SK-N-SH (cell line): ENCODE measurements around the gene WDR35. TPM values are rescaled to one million over a fixed set of nuclear protein-coding genes. Genes with fewer than 3 reads are reported as not detected.

Experiments used
- CTCF ChIA-PET: fragments of 300-600, 350-600 bp; formaldehyde crosslinking; extraction: SDS; loops from one replicate; lab custom pipeline; 2021; lab: Yijun Ruan, JAX
- POLR2A ChIA-PET: fragments of 350-600 bp; sonication (Branson Sonifier 250); formaldehyde crosslinking; extraction: SDS; loops from one replicate; lab custom pipeline; 2020; ENCODE audit warnings: antibody characterized with exemption, inconsistent platforms; lab: Yijun Ruan, JAX
- DNase-seq: peaks from one replicate; pipeline ENCODE4 v3.0.0; 2012
- H2AFZ ChIP-seq: fragments of 200-600 bp; sonication (generic); 2 replicates; pipeline ENCODE4 v1.8.1; 2016; ENCODE audit warnings: antibody characterized with exemption, mild to moderate bottlenecking, low read depth
- H3F3A ChIP-seq: fragments of 200-600 bp; sonication (generic); replicated peaks from 2 replicates; pipeline ENCODE3; 2016; ENCODE audit warnings: antibody characterized with exemption, mild to moderate bottlenecking; ENCODE audit not compliant: insufficient read depth
- H3K27ac ChIP-seq, 2 experiments: fragments of 200-500 bp in 1 of 2; fragments of 200-600 bp in 1 of 2; sonication (Bioruptor generic) in 1 of 2; sonication (generic), shearing (Covaris generic) in 1 of 2; 2 replicates each; pipeline versions ENCODE4 v1.5.1 to v1.6.1; 2014 to 2016; ENCODE audit warnings: low read depth in 2 of 2, inconsistent platforms in 1 of 2, low read length in 1 of 2, mild to moderate bottlenecking in 1 of 2, mixed read lengths in 1 of 2
- H3K27me3 ChIP-seq: fragments of 200-600 bp; sonication (generic), shearing (Covaris generic); 2 replicates; pipeline ENCODE4 v1.6.1; 2016; ENCODE audit warnings: mixed run types; ENCODE audit not compliant: insufficient read depth
- H3K36me3 ChIP-seq, 2 experiments: fragments of 200-500 bp in 1 of 2; fragments of 200-600 bp in 1 of 2; sonication (Bioruptor generic) in 1 of 2; sonication (generic) in 1 of 2; replicated peaks in 1 of 2; 2 replicates each; pipeline versions ENCODE3 to v1.5.1; 2014 to 2016; ENCODE audit warnings: low read length in 1 of 2, mild to moderate bottlenecking in 1 of 2; ENCODE audit not compliant: insufficient read depth in 2 of 2, control insufficient read depth in 1 of 2
- H3K4me1 ChIP-seq, 2 experiments: fragments of 200-500 bp in 1 of 2; fragments of 200-600 bp in 1 of 2; sonication (Bioruptor generic) in 1 of 2; sonication (generic), shearing (Covaris generic) in 1 of 2; 2 replicates each; pipeline versions ENCODE4 v1.5.1 to v1.6.1; 2014 to 2016; ENCODE audit warnings: low read depth in 1 of 2, low read length in 1 of 2, mixed run types in 1 of 2; ENCODE audit not compliant: insufficient read depth in 2 of 2, control insufficient read depth in 1 of 2
- H3K4me2 ChIP-seq: fragments of 200-600 bp; sonication (generic), shearing (Covaris generic); 2 replicates; pipeline ENCODE4 v1.6.1; 2017; ENCODE audit warnings: mixed run types
- H3K4me3 ChIP-seq, 2 experiments: fragments of 200-500 bp in 1 of 2; fragments of 200-600 bp in 1 of 2; sonication (Bioruptor generic) in 1 of 2; sonication (generic), shearing (Covaris generic) in 1 of 2; 2 replicates each; pipeline versions ENCODE4 v1.5.1 to v1.8.1; 2014 to 2016; ENCODE audit warnings: low read depth in 2 of 2, inconsistent platforms in 1 of 2, low read length in 1 of 2, mild to moderate bottlenecking in 1 of 2, mixed read lengths in 1 of 2, moderate library complexity in 1 of 2
- H3K79me2 ChIP-seq: fragments of 200-600 bp; sonication (generic); 2 replicates; pipeline ENCODE4 v1.8.1; 2017; ENCODE audit warnings: mild to moderate bottlenecking; ENCODE audit not compliant: insufficient read depth
- H3K9ac ChIP-seq: fragments of 200-600 bp; sonication (generic); 2 replicates; pipeline ENCODE4 v1.6.1; 2017; ENCODE audit warnings: mixed run types
- H3K9me2 ChIP-seq: fragments of 200-600 bp; sonication (generic); 2 replicates; pipeline ENCODE4 v1.6.1; 2017; ENCODE audit warnings: mixed run types
- H3K9me3 ChIP-seq: fragments of 200-600 bp; sonication (generic); 2 replicates; pipeline ENCODE4 v1.6.1; 2017; ENCODE audit warnings: mixed run types, mild to moderate bottlenecking, moderate library complexity
- H4K20me1 ChIP-seq: fragments of 200-600 bp; sonication (generic); 2 replicates; pipeline ENCODE4 v1.6.1; 2017; ENCODE audit warnings: mild to moderate bottlenecking, mixed run types; ENCODE audit not compliant: insufficient read depth
- CHD2 ChIP-seq: fragments of 150-350 bp; IDR thresholded peaks from 2 replicates; pipeline ENCODE4 v1.6.1; 2018; ENCODE audit warnings: low read length; ENCODE audit not compliant: partially characterized antibody
- ELF1 ChIP-seq: IDR thresholded peaks from 2 replicates; pipeline ENCODE4 v1.4.0; 2012
- FOSL2 ChIP-seq: IDR thresholded peaks from 2 replicates; pipeline ENCODE4 v1.4.0; 2012; ENCODE audit warnings: low read depth, mild to moderate bottlenecking, moderate library complexity, borderline replicate concordance
- FOXJ3 ChIP-seq: sonication (generic); formaldehyde crosslinking; IDR thresholded peaks from 2 replicates; pipeline ENCODE4 v1.5.1; 2020; ENCODE audit warnings: mild to moderate bottlenecking, missing genetic modification reagents
- IRF3 ChIP-seq: fragments of 150-350 bp; IDR thresholded peaks from 2 replicates; pipeline ENCODE4 v1.6.1; 2016; ENCODE audit warnings: mild to moderate bottlenecking, low read depth, low read length
- MAX ChIP-seq: IDR thresholded peaks from 2 replicates; pipeline ENCODE4 v1.4.0; 2012; ENCODE audit warnings: low read depth
- MEF2A ChIP-seq: IDR thresholded peaks from 2 replicates; pipeline ENCODE4 v1.4.0; 2012; ENCODE audit warnings: low read depth, borderline replicate concordance
- PBX3 ChIP-seq: IDR thresholded peaks from 2 replicates; pipeline ENCODE4; 2012
- RAD21 ChIP-seq: IDR thresholded peaks from 2 replicates; pipeline ENCODE4 v1.6.1; 2012; ENCODE audit warnings: mild to moderate bottlenecking, low read length
- REST ChIP-seq: IDR thresholded peaks from 2 replicates; pipeline ENCODE4 v1.6.1; 2012; ENCODE audit warnings: mild to moderate bottlenecking, low read depth, low read length, moderate library complexity
- RFX5 ChIP-seq: IDR thresholded peaks from 2 replicates; pipeline ENCODE4 v1.6.1; 2012; ENCODE audit warnings: mild to moderate bottlenecking, improper control_type of control experiment, low read length
- SMC3 ChIP-seq: IDR thresholded peaks from 2 replicates; pipeline ENCODE4 v1.6.1; 2012; ENCODE audit warnings: low read depth, low read length, improper control_type of control experiment
- TCF12 ChIP-seq: IDR thresholded peaks from 2 replicates; pipeline ENCODE4 v1.4.0; 2012
- TEAD4 ChIP-seq: IDR thresholded peaks from 2 replicates; pipeline ENCODE4 v1.4.0; 2012; ENCODE audit warnings: mild to moderate bottlenecking, borderline replicate concordance; ENCODE audit not compliant: insufficient read depth
- YY1 ChIP-seq: IDR thresholded peaks from 2 replicates; pipeline ENCODE4 v1.4.0; 2012; ENCODE audit warnings: low read depth, mild to moderate bottlenecking
- WGBS: methylation state at CpG from one replicate; pipeline ENCODE4 v1.1.6; 2017; ENCODE audit warnings: low lambda C conversion rate; 5-methylcytosine and 5-hydroxymethylcytosine counted together
- polyA plus RNA-seq, 3 experiments: library from polyadenylated mRNA; depleted of rRNA; stranded (reverse); fragments of >200 nt; gene quantifications; 2 replicates each; pipeline ENCODE4 v1.2.3, GENCODE V29; 2012

WDR35 gene
- polyA plus RNA-seq, 1 of the 3 experiments (the other 2 are of a cell fraction), result 8.6 TPM

GRCh38 chr2:20021405-20022009, 31.6 kb upstream of the WDR35 start:
- H4K20me1 ChIP-seq, result no peaks in the 10 kb centered on the region
- H3K9ac ChIP-seq, result no peak overlapping the region
- H3K4me3 ChIP-seq, result no peak overlapping the region
- ChIA-PET CTCF (interaction anchor here (0.5 to 2.7 kb wide), 3 partner anchors 12 to 74 kb away, joined by 3 to 15 read pairs (median 3); no protein-coding TSS in a partner anchor), POLR2A (no interaction called here)
- TF ChIP-seq RFX5 (no peak), TCF12 (no peak), TEAD4 (no peak), FOXJ3 (CRISPR knock-in tag) (no peak), YY1 (no peak)
- H3K4me1 ChIP-seq, result no peaks in the 10 kb centered on the region; a peak in 1 of 4 replicates
- H3K27ac ChIP-seq, result no peak overlapping the region
- H3K79me2 ChIP-seq, result no peaks in the 10 kb centered on the region
- H3K9me2 ChIP-seq, result no peaks in the 10 kb centered on the region
- no peak overlapping the region for H2AFZ ChIP-seq
- no peaks in the 10 kb centered on the region; the same call in 1 of the 2 replicates for H3K9me3 ChIP-seq
- H3K36me3 ChIP-seq, result no peaks in the 10 kb centered on the region
- 41% methylated on average over 3 of the region's 3 CpGs for WGBS
- H3K27me3 ChIP-seq, result no peaks in the 10 kb centered on the region
- peaks cover 12% of the 10 kb centered on the region for H3F3A ChIP-seq
- no peak overlapping the region for H3K4me2 ChIP-seq
- no peak for DNase-seq

- no peaks in the 10 kb centered on the region for H3K27me3 ChIP-seq
- TF ChIP-seq SMC3 (no peak), REST (no peak), MAX (no peak), FOXJ3 (CRISPR knock-in tag) (no peak), YY1 (no peak), CHD2 (no peak), FOSL2 (no peak), MEF2A (no peak), ELF1 (no peak), IRF3 (no peak), PBX3 (no peak), RAD21 (no peak)
- TF ChIP-seq, all 33 proteins: peak for 0
- Histone ChIP-seq H3K4me3 (no peak overlapping the region), H3K27ac (no peak overlapping the region), H3K36me3 (no peaks in the 10 kb centered on the region), H2AFZ (no peak overlapping the region), H3K9me3 (no peaks in the 10 kb centered on the region; the same call in 1 of the 2 replicates), H3K79me2 (no peaks in the 10 kb centered on the region), H3K4me1 (no peaks in the 10 kb centered on the region; a peak in 1 of 4 replicates), H3K4me2 (no peak overlapping the region), H3K9ac (no peak overlapping the region), H3K9me2 (no peaks in the 10 kb centered on the region), H3F3A (peaks cover 4% of the 10 kb centered on the region), H4K20me1 (no peaks in the 10 kb centered on the region)
- ChIA-PET CTCF (interaction anchor here (0.8 to 2.7 kb wide), 2 partner anchors 53 to 74 kb away, joined by 3 to 15 read pairs; no protein-coding TSS in a partner anchor), POLR2A (no interaction called here)
- 87% methylated on average over 4 of the region's 4 CpGs for WGBS
- no peak for DNase-seq
These were observed 29.8 kb upstream of the WDR35 start for GRCh38 chr2:20019747-20020146.
